Ovary (tissue), 3 donors: ENCODE results near the gene RC3H1.

Experiments used
- EP300 ChIP-seq: sonication (generic); formaldehyde crosslinking; IDR thresholded peaks from one replicate; pipeline ENCODE4 v1.6.1; 2017; ENCODE audit warnings: antibody characterized with exemption
- POLR2A ChIP-seq: fragments of 450-650 bp; IDR thresholded peaks from one replicate; pipeline ENCODE4 v1.6.1; 2017; ENCODE audit warnings: antibody characterized with exemption, mild to moderate bottlenecking, moderate library complexity
- TF ChIP-seq, protein P1 (sequence below), 3 donors: fragments of 450-650 bp in 2 of 3; fragments of 200-600 bp in 1 of 3; IDR thresholded peaks; one replicate each; pipeline versions ENCODE4 v1.5.1 to v1.8.0; 2016 to 2022; ENCODE audit warnings: antibody characterized with exemption in 3 of 3, mild to moderate bottlenecking in 1 of 3
- donor health status: DM: no; HTN: no; CAD: no.

GRCh38 chr1:173893611-173894010 is 128.5 kb downstream of the RC3H1 start:
- TF ChIP-seq, protein P1, sequence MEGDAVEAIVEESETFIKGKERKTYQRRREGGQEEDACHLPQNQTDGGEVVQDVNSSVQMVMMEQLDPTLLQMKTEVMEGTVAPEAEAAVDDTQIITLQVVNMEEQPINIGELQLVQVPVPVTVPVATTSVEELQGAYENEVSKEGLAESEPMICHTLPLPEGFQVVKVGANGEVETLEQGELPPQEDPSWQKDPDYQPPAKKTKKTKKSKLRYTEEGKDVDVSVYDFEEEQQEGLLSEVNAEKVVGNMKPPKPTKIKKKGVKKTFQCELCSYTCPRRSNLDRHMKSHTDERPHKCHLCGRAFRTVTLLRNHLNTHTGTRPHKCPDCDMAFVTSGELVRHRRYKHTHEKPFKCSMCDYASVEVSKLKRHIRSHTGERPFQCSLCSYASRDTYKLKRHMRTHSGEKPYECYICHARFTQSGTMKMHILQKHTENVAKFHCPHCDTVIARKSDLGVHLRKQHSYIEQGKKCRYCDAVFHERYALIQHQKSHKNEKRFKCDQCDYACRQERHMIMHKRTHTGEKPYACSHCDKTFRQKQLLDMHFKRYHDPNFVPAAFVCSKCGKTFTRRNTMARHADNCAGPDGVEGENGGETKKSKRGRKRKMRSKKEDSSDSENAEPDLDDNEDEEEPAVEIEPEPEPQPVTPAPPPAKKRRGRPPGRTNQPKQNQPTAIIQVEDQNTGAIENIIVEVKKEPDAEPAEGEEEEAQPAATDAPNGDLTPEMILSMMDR (IDR thresholded peaks at IDR 0.05): no peak
- TF ChIP-seq POLR2A (no peak), EP300 (no peak)
